ENCODE measurements around the gene MAP2K5.

DNA sequence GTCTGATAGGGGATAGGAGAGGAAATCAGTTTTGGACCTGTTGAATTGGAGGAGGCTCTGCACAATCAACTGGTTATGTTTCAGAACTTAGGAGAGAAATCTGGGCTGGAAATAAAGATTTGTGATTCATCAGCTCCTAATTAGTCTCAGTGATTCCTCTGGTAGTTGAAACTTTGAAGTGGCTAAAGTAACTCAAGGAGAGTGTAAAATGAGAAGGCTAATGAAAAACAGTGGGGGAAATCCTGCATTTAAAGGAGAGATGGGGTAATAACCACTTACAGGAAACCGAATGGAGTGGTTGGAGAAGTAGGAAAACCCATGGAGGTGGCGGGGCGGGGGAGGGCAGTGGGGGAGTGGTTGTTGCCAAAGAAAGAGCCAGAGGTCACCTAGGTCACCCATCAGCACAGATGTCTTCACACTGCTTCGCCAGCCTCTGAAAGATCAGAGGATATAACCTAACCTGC, 32.6 kb downstream of the MAP2K5 start:
- TF ChIP-seq BHLHE40 (IDR thresholded peaks at IDR 0.05; ENCODE audit: low read depth, low read length), result no peak
- TF ChIP-seq RCOR1 (IDR thresholded peaks at IDR 0.05; ENCODE audit: low read depth, low read length), result no peak
- TF ChIP-seq, protein P1, sequence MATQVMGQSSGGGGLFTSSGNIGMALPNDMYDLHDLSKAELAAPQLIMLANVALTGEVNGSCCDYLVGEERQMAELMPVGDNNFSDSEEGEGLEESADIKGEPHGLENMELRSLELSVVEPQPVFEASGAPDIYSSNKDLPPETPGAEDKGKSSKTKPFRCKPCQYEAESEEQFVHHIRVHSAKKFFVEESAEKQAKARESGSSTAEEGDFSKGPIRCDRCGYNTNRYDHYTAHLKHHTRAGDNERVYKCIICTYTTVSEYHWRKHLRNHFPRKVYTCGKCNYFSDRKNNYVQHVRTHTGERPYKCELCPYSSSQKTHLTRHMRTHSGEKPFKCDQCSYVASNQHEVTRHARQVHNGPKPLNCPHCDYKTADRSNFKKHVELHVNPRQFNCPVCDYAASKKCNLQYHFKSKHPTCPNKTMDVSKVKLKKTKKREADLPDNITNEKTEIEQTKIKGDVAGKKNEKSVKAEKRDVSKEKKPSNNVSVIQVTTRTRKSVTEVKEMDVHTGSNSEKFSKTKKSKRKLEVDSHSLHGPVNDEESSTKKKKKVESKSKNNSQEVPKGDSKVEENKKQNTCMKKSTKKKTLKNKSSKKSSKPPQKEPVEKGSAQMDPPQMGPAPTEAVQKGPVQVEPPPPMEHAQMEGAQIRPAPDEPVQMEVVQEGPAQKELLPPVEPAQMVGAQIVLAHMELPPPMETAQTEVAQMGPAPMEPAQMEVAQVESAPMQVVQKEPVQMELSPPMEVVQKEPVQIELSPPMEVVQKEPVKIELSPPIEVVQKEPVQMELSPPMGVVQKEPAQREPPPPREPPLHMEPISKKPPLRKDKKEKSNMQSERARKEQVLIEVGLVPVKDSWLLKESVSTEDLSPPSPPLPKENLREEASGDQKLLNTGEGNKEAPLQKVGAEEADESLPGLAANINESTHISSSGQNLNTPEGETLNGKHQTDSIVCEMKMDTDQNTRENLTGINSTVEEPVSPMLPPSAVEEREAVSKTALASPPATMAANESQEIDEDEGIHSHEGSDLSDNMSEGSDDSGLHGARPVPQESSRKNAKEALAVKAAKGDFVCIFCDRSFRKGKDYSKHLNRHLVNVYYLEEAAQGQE (IDR thresholded peaks at IDR 0.05), result no peak
- TF ChIP-seq, protein P2, sequence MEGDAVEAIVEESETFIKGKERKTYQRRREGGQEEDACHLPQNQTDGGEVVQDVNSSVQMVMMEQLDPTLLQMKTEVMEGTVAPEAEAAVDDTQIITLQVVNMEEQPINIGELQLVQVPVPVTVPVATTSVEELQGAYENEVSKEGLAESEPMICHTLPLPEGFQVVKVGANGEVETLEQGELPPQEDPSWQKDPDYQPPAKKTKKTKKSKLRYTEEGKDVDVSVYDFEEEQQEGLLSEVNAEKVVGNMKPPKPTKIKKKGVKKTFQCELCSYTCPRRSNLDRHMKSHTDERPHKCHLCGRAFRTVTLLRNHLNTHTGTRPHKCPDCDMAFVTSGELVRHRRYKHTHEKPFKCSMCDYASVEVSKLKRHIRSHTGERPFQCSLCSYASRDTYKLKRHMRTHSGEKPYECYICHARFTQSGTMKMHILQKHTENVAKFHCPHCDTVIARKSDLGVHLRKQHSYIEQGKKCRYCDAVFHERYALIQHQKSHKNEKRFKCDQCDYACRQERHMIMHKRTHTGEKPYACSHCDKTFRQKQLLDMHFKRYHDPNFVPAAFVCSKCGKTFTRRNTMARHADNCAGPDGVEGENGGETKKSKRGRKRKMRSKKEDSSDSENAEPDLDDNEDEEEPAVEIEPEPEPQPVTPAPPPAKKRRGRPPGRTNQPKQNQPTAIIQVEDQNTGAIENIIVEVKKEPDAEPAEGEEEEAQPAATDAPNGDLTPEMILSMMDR (IDR thresholded peaks at IDR 0.05), result no peak
- TF ChIP-seq POLR2A (IDR thresholded peaks at IDR 0.05; ENCODE audit: low read length), result no peak
- TF ChIP-seq MAZ (IDR thresholded peaks at IDR 0.05; ENCODE audit: borderline replicate concordance, low read depth, low read length), result no peak
- TF ChIP-seq CHD4 (IDR thresholded peaks at IDR 0.05; ENCODE audit: borderline replicate concordance), result no peak
- TF ChIP-seq RAD21 (conservative IDR thresholded peaks at IDR 0.05 in 1 of 2, IDR thresholded peaks at IDR 0.05 in 1 of 2), result no peak
- TF ChIP-seq JUNB (IDR thresholded peaks at IDR 0.05), result no peak
